Measurements from ENCODE around the gene HCN2. TPM values are rescaled to one million over a fixed set of nuclear protein-coding genes. Genes with fewer than 3 reads are reported as not detected.

Gene HCN2
- total RNA-seq, 1 experiment from 2014 or later: 3.9 TPM

GRCh38 chr19:662207-662961, 72.7 kb downstream of the HCN2 start:
- H3K4me3 Mint-ChIP-seq (ENCODE audit: unreplicated experiment): peak overlapping the region; percentile 80
- Histone ChIP-seq H3K4me3 (ENCODE audit: low read depth, low read length) (peak overlapping the region; percentile 96), H3K36me3 (ENCODE audit: control insufficient read depth, insufficient read depth, low read length) (peaks cover 3% of the 10 kb centered on the region), H3K4me1 (peaks cover 27% of the 10 kb centered on the region), H3K9me3 (no peaks in the 10 kb centered on the region), H3K27me3 (replicated peaks; ENCODE audit: control insufficient read depth, insufficient read depth, low read length) (no peaks in the 10 kb centered on the region)
- peak overlapping the region; percentile 76 for H3K27ac Mint-ChIP-seq (ENCODE audit: unreplicated experiment)
- no peaks in the 10 kb centered on the region for H3K4me1 Mint-ChIP-seq (ENCODE audit: low read depth, unreplicated experiment)
- POLR2A ChIA-PET: interaction anchor here (1.1 to 1.4 kb wide), 3 partner anchors 17 to 90 kb away, joined by 3 to 11 read pairs (median 5); partner anchors contain the start of gene MISP
- intact Hi-C loops (cut with micrococcal nuclease; ENCODE audit: unreplicated experiment): loop anchor here (2.0 to 5.0 kb wide), 2 partner anchors 18 to 90 kb away; partner anchors contain the start of gene MISP
- no peaks in the 10 kb centered on the region for H3K27me3 Mint-ChIP-seq (ENCODE audit: insufficient read depth, unreplicated experiment)
- TF ChIP-seq, protein P1, sequence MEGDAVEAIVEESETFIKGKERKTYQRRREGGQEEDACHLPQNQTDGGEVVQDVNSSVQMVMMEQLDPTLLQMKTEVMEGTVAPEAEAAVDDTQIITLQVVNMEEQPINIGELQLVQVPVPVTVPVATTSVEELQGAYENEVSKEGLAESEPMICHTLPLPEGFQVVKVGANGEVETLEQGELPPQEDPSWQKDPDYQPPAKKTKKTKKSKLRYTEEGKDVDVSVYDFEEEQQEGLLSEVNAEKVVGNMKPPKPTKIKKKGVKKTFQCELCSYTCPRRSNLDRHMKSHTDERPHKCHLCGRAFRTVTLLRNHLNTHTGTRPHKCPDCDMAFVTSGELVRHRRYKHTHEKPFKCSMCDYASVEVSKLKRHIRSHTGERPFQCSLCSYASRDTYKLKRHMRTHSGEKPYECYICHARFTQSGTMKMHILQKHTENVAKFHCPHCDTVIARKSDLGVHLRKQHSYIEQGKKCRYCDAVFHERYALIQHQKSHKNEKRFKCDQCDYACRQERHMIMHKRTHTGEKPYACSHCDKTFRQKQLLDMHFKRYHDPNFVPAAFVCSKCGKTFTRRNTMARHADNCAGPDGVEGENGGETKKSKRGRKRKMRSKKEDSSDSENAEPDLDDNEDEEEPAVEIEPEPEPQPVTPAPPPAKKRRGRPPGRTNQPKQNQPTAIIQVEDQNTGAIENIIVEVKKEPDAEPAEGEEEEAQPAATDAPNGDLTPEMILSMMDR (IDR thresholded peaks at IDR 0.05; ENCODE audit: insufficient read depth in 1 of 2, low read depth in 1 of 2, low read length in 1 of 2, severe bottlenecking in 1 of 2, unreplicated experiment in 1 of 2): no peak
- no peaks in the 10 kb centered on the region for H3K9me3 Mint-ChIP-seq (ENCODE audit: unreplicated experiment)
- H3K36me3 Mint-ChIP-seq (ENCODE audit: insufficient read depth, unreplicated experiment): peaks cover 39% of the 10 kb centered on the region
- peak in 1 of 2 experiments; percentile 51 for DNase-seq
- CTCF ChIA-PET: interaction anchor here (0.7 to 1.3 kb wide), 3 partner anchors 13 to 156 kb away, joined by 6 to 8 read pairs (median 7); no protein-coding TSS in a partner anchor
- BruUV-seq (replicated peaks): no TSS peak

- H3K36me3 Mint-ChIP-seq (ENCODE audit: insufficient read depth, unreplicated experiment): peaks cover 32% of the 10 kb centered on the region
- peaks cover 27% of the 10 kb centered on the region for H3K4me1 ChIP-seq
- CTCF ChIA-PET: interaction anchor here (0.6 to 1.3 kb wide), 4 partner anchors 12 to 156 kb away, joined by 4 to 8 read pairs (median 6); no protein-coding TSS in a partner anchor
- intact Hi-C loops (cut with micrococcal nuclease; ENCODE audit: unreplicated experiment): loop anchor here (2.0 to 5.0 kb wide), 2 partner anchors 18 to 89 kb away; partner anchors contain the start of gene MISP
- H3K9me3 ChIP-seq: 0 out of 2 replicates have a peak, but pooled peaks cover 6% of the 10 kb centered on the region
- no peaks in the 10 kb centered on the region for H3K27me3 Mint-ChIP-seq (ENCODE audit: insufficient read depth, unreplicated experiment)
- peak within 1 kb of the TSS; percentile 76 for H3K27ac Mint-ChIP-seq (ENCODE audit: unreplicated experiment)
- peak within 1 kb of the TSS; percentile 96 for H3K4me3 ChIP-seq (ENCODE audit: low read depth, low read length)
- peaks cover 1% of the 10 kb centered on the region; the same call in 1 of the 2 replicates for H3K36me3 ChIP-seq (ENCODE audit: control insufficient read depth, insufficient read depth, low read length)
- peak; percentile 90 to 91 for DNase-seq
- TF ChIP-seq, protein P1 (IDR thresholded peaks at IDR 0.05; ENCODE audit: insufficient read depth in 1 of 2, low read depth in 1 of 2, low read length in 1 of 2, severe bottlenecking in 1 of 2, unreplicated experiment in 1 of 2): no peak
- POLR2A ChIA-PET: interaction anchor here (1.1 to 1.4 kb wide), 3 partner anchors 16 to 89 kb away, joined by 3 to 11 read pairs (median 5); partner anchors contain the start of gene MISP
- no peaks in the 10 kb centered on the region for H3K4me1 Mint-ChIP-seq (ENCODE audit: low read depth, unreplicated experiment)
- no peaks in the 10 kb centered on the region for H3K27me3 ChIP-seq (replicated peaks; ENCODE audit: control insufficient read depth, insufficient read depth, low read length)
- H3K9me3 Mint-ChIP-seq (ENCODE audit: unreplicated experiment): no peaks in the 10 kb centered on the region
- no TSS peak for BruUV-seq (replicated peaks)
- H3K4me3 Mint-ChIP-seq (ENCODE audit: unreplicated experiment): peak within 1 kb of the TSS; percentile 80
Measured at GRCh38 chr19:662962-663681, 73.4 kb downstream of the HCN2 start, which contains the start of gene RNF126. Gene RNF126, minus strand, starts transcription at chr19:663214. Its CDS starts 93 bp downstream, at chr19:663121.

Data from Caco-2 (cell line).